Brain microvascular endothelial cell (primary cell): ENCODE results near the gene TMEM219.

ENCODE experiments used
- DNase-seq: peaks from one replicate; pipeline ENCODE4 v3.0.0-alpha.2; 2020
- H3K27ac ChIP-seq: fragments of 250-450 bp; sonication (Bioruptor Pico); 2 replicates; pipeline ENCODE4 v1.5.1; 2020; ENCODE audit warnings: mild to moderate bottlenecking, moderate library complexity
- H3K27me3 ChIP-seq: fragments of 250-450 bp; sonication (Bioruptor Pico); replicated peaks from 2 replicates; pipeline ENCODE4 v1.5.1; 2020; ENCODE audit warnings: mild to moderate bottlenecking
- H3K36me3 ChIP-seq: fragments of 250-450 bp; sonication (Bioruptor Pico); replicated peaks from 2 replicates; pipeline ENCODE4 v1.5.1; 2020; ENCODE audit warnings: mild to moderate bottlenecking
- H3K4me3 ChIP-seq: 2 replicates; pipeline ENCODE4 v1.5.1; 2011; ENCODE audit warnings: low read depth, mild to moderate bottlenecking, control low read depth, low read length, moderate library complexity
- CTCF ChIP-seq: IDR thresholded peaks from 2 replicates; pipeline ENCODE4 v1.5.1; 2011; ENCODE audit warnings: low read depth, mild to moderate bottlenecking, moderate library complexity, low read length, control low read depth, inconsistent platforms; ENCODE audit errors: missing control alignments
- in situ Hi-C: cut with HindIII; loops from 2 replicates; pipeline ENCODE4 v1.10.0; 2017; ENCODE audit warnings: low sequenced_read_pairs, low pct_ligation_motif_present

The TMEM219 gene

GRCh38 chr16:29990034-29990433 lies 28.2 kb downstream of the TMEM219 start:
- Histone ChIP-seq H3K27me3 (no peaks in the 10 kb centered on the region), H3K36me3 (peaks cover 79% of the 10 kb centered on the region), H3K27ac (no peak overlapping the region), H3K4me3 (no peak overlapping the region)
- DNase-seq, result no peak
- in situ Hi-C loops, result no loop called here
- no peak for TF ChIP-seq CTCF

GRCh38 chr16:29990883-29991570 lies 29.1 kb downstream of the TMEM219 start:
- H3K4me3 ChIP-seq, result no peak overlapping the region

GRCh38 chr16:29991571-29991904 lies 29.7 kb downstream of the TMEM219 start:
- Histone ChIP-seq H3K27me3 (no peaks in the 10 kb centered on the region), H3K27ac (no peak overlapping the region), H3K4me3 (no peak overlapping the region), H3K36me3 (peaks cover 64% of the 10 kb centered on the region)
- TF ChIP-seq CTCF, result no peak
- in situ Hi-C loops, result no loop called here
- no peak for DNase-seq

More at GRCh38 chr16:29990883-29991570, 29.1 kb downstream of the TMEM219 start:
- peaks cover 69% of the 10 kb centered on the region for H3K36me3 ChIP-seq
- in situ Hi-C loops, result no loop called here
- no peak for TF ChIP-seq CTCF
- H3K27me3 ChIP-seq, result no peaks in the 10 kb centered on the region
- H3K27ac ChIP-seq, result no peak overlapping the region
- no peak for DNase-seq

GRCh38 chr16:29992344-29992967 lies 30.6 kb downstream of the TMEM219 start:
- Histone ChIP-seq H3K27me3 (no peaks in the 10 kb centered on the region), H3K27ac (no peak overlapping the region), H3K4me3 (no peak overlapping the region), H3K36me3 (peaks cover 55% of the 10 kb centered on the region)
- TF ChIP-seq CTCF, result no peak
- no peak for DNase-seq
- in situ Hi-C loops, result no loop called here

- no peak overlapping the region for H3K27ac ChIP-seq
- H3K4me3 ChIP-seq, result no peak overlapping the region
- no peak for DNase-seq
- in situ Hi-C loops, result no loop called here
- no peaks in the 10 kb centered on the region for H3K27me3 ChIP-seq
- TF ChIP-seq CTCF, result no peak
- H3K36me3 ChIP-seq, result peaks cover 46% of the 10 kb centered on the region
Measured at GRCh38 chr16:29993191-29993902, 31.5 kb downstream of the TMEM219 start.
